K562 (cell line): ENCODE measurements around the gene CST6. TPM values are rescaled to one million over a fixed set of nuclear protein-coding genes. Genes with fewer than 3 reads are reported as not detected.

Source experiments
- ATAC-seq: fragments of 200-7000 bp; cut with Tn5 transposase; 3 replicates; pipeline ENCODE4 v1.9.1; 2020; ENCODE audit warnings: moderate library complexity
- BruUV-seq: library from RNA; stranded (reverse); fragments of 400-500 nt; replicated peaks from 2 replicates; lab custom pipeline; 2021; lab: Mats Ljungman, UMichigan
- CTCF ChIA-PET: fragments of 300-600 bp; formaldehyde crosslinking; extraction: SDS; loops from one replicate; lab custom pipeline; 2021; ENCODE audit warnings: low intra/inter-chr PET ratio; lab: Yijun Ruan, JAX
- POLR2A ChIA-PET: fragments of 300-600, 350-650 bp; sonication (Branson Sonifier 250); formaldehyde crosslinking; extraction: SDS; loops from one replicate; lab custom pipeline; 2021; ENCODE audit warnings: antibody characterized with exemption, inconsistent platforms; lab: Yijun Ruan, JAX
- DNase-seq, 4 experiments: peaks; one replicate each; pipeline versions ENCODE4 v3.0.0 to v3.0.0-alpha.2; 2011 to 2018; ENCODE audit warnings: low spot score in 3 of 4, mixed read lengths in 3 of 4; ENCODE audit errors: extremely low read depth in 1 of 4
- FAIRE-seq: peaks from 2 replicates; lab custom pipeline; 2011; peaks lifted over from hg19 to GRCh38; lab: Jason Lieb, UNC
- H2AFZ ChIP-seq: 2 replicates; pipeline ENCODE4 v1.6.0; 2011; ENCODE audit warnings: low read depth, low read length, control low read depth, inconsistent platforms
- H3K27ac ChIP-seq: fragments of 200-600 bp; 3 replicates; pipeline ENCODE4 v1.8.0; 2011; ENCODE audit warnings: low read depth, mild to moderate bottlenecking, control low read depth, inconsistent platforms, low read length, moderate library complexity, mixed read lengths; ENCODE audit errors: extremely low read depth
- H3K27me3 ChIP-seq, 2 experiments: fragments of 300-600 bp in 1 of 2; 2 replicates in 1 of 2; 3 replicates in 1 of 2; pipeline versions ENCODE4 v1.6.0 to v1.8.0; 2011; ENCODE audit warnings: inconsistent platforms in 2 of 2, low read length in 2 of 2, mild to moderate bottlenecking in 1 of 2, mixed read lengths in 1 of 2, moderate library complexity in 1 of 2; ENCODE audit not compliant: control insufficient read depth in 2 of 2, insufficient read depth in 2 of 2
- H3K36me3 ChIP-seq: fragments of 300-600 bp; 3 replicates; pipeline ENCODE4 v1.8.0; 2011; ENCODE audit warnings: mild to moderate bottlenecking, low read length, inconsistent platforms; ENCODE audit not compliant: control insufficient read depth, insufficient read depth
- H3K4me1 ChIP-seq, 2 experiments: fragments of 200-600 bp in 1 of 2; replicated peaks in 1 of 2; 2 replicates in 1 of 2; 3 replicates in 1 of 2; pipeline versions ENCODE4 v1.5.1 to v1.8.0; 2011; ENCODE audit warnings: inconsistent platforms in 2 of 2, low read length in 2 of 2, mild to moderate bottlenecking in 1 of 2, mixed read lengths in 1 of 2, moderate library complexity in 1 of 2; ENCODE audit not compliant: control insufficient read depth in 2 of 2, insufficient read depth in 2 of 2
- H3K4me2 ChIP-seq: 2 replicates; pipeline ENCODE4 v1.6.1; 2011; ENCODE audit warnings: low read length, control low read depth, inconsistent platforms, mixed read lengths; ENCODE audit not compliant: insufficient read depth
- H3K4me3 ChIP-seq: fragments of 200-600 bp; sonication (generic), shearing (Covaris generic); 2 replicates; pipeline ENCODE4 v1.5.1; 2016; ENCODE audit warnings: control low read depth, inconsistent platforms
- H3K79me2 ChIP-seq: fragments of 200-600 bp; 3 replicates; pipeline ENCODE4 v1.8.0; 2011; ENCODE audit warnings: low read length, inconsistent platforms; ENCODE audit not compliant: control insufficient read depth, insufficient read depth
- H3K9ac ChIP-seq, 2 experiments: 2 replicates each; pipeline versions ENCODE4 v1.6.0 to v1.6.1; 2011; ENCODE audit warnings: low read depth in 2 of 2, low read length in 2 of 2, control low read depth in 1 of 2, inconsistent platforms in 1 of 2, mild to moderate bottlenecking in 1 of 2, mixed read lengths in 1 of 2; ENCODE audit not compliant: insufficient read depth in 1 of 2
- H3K9me1 ChIP-seq: one replicate; pipeline ENCODE4 v1.6.0; 2011; ENCODE audit warnings: inconsistent platforms, mild to moderate bottlenecking, low read length, moderate library complexity; ENCODE audit not compliant: control insufficient read depth, insufficient read depth
- H3K9me3 ChIP-seq: replicated peaks from 2 replicates; pipeline ENCODE4 v1.5.1; 2011; ENCODE audit warnings: low read depth, low read length, inconsistent platforms; ENCODE audit not compliant: control insufficient read depth, insufficient read depth
- H4K20me1 ChIP-seq: replicated peaks from 2 replicates; pipeline ENCODE4 v1.6.1; 2011; ENCODE audit warnings: low read length, inconsistent platforms, mixed read lengths; ENCODE audit not compliant: control insufficient read depth, insufficient read depth
- CBFB ChIP-seq: sonication (generic); formaldehyde crosslinking; IDR thresholded peaks from 2 replicates; pipeline ENCODE4 v1.4.0; 2020; ENCODE audit warnings: mild to moderate bottlenecking, missing genetic modification reagents
- CBX1 ChIP-seq: sonication (generic); IDR thresholded peaks from 2 replicates; pipeline ENCODE4 v1.6.1; 2016; ENCODE audit warnings: antibody characterized with exemption, low read depth, mild to moderate bottlenecking
- E2F3 ChIP-seq: fragments of 250-450 bp; sonication (Bioruptor Pico); IDR thresholded peaks from 2 replicates; pipeline ENCODE4 v1.4.0; 2020; ENCODE audit warnings: mild to moderate bottlenecking
- E2F4 ChIP-seq: sonication (generic); formaldehyde crosslinking; IDR thresholded peaks from 2 replicates; pipeline ENCODE4 v1.8.0; 2022; ENCODE audit warnings: mild to moderate bottlenecking, low read depth, missing genetic modification reagents
- GATAD2A ChIP-seq: fragments of 450-650 bp; IDR thresholded peaks from 2 replicates; pipeline ENCODE4 v1.6.1; 2017
- GTF2E2 ChIP-seq: fragments of 200-800 bp; sonication (Bioruptor generic); IDR thresholded peaks from 2 replicates; pipeline ENCODE4 v1.6.1; 2016; ENCODE audit warnings: missing genetic modification characterization, missing compliant biosample characterization
- IRF1 ChIP-seq: sonication (generic); formaldehyde crosslinking; IDR thresholded peaks from 2 replicates; pipeline ENCODE4 v1.8.0; 2022; ENCODE audit warnings: missing genetic modification reagents, mild to moderate bottlenecking, borderline replicate concordance
- KDM2B ChIP-seq: fragments of 250-450 bp; sonication (Bioruptor Pico); IDR thresholded peaks from 2 replicates; pipeline ENCODE4 v1.8.0; 2021; ENCODE audit warnings: mild to moderate bottlenecking, moderate library complexity
- ZC3H8 ChIP-seq: fragments of 450-650 bp; IDR thresholded peaks from 2 replicates; pipeline ENCODE4 v1.6.1; 2017
- ZNF311 ChIP-seq: fragments of 250-450 bp; sonication (Bioruptor Pico); IDR thresholded peaks from 2 replicates; pipeline ENCODE4 v1.4.0; 2020; ENCODE audit warnings: mild to moderate bottlenecking, moderate library complexity
- ZNF511 ChIP-seq: sonication (generic); formaldehyde crosslinking; IDR thresholded peaks from 2 replicates; pipeline ENCODE4 v1.8.0; 2022; ENCODE audit warnings: mild to moderate bottlenecking, missing genetic modification reagents
- ZNF740 ChIP-seq, 3 experiments: fragments of 200-800 bp in 1 of 3; sonication (Bioruptor generic) in 1 of 3; sonication (generic) in 1 of 3; formaldehyde crosslinking in 1 of 3; IDR thresholded peaks; 2 replicates each; pipeline versions ENCODE4 v1.6.1 to v1.8.0; 2016 to 2022; ENCODE audit warnings: mild to moderate bottlenecking in 2 of 3, missing compliant biosample characterization in 2 of 3, missing genetic modification characterization in 2 of 3, missing genetic modification reagents in 1 of 3
- ZNF77 ChIP-seq: fragments of 250-450 bp; sonication (Bioruptor Pico); IDR thresholded peaks from 2 replicates; pipeline ENCODE4 v1.5.0; 2020
- ZNF780A ChIP-seq: fragments of 250-450 bp; sonication (Bioruptor Pico); IDR thresholded peaks from 2 replicates; pipeline ENCODE4 v1.5.0; 2021; ENCODE audit warnings: mild to moderate bottlenecking
- WGBS: fragments of 100-300 bp; shearing (Covaris generic); methylation state at CpG from one replicate; pipeline ENCODE4 v1.1.6; 2016; ENCODE audit warnings: low coverage, mixed read lengths; ENCODE audit not compliant: insufficient coverage; ENCODE audit errors: missing lambda C conversion rate; 5-methylcytosine and 5-hydroxymethylcytosine counted together
- in situ Hi-C: fragments of 300-500 bp; cut with MboI; formaldehyde crosslinking; loops from 4 replicates; pipeline ENCODE4 v1.15.0; 2018; ENCODE audit warnings: inconsistent platforms, mixed read lengths
- intact Hi-C: fragments of 100-400 bp; cut with micrococcal nuclease; formaldehyde crosslinking; loops from 2 replicates; pipeline ENCODE4 v1.14.2; 2022
- polyA plus RNA-seq, 8 experiments: library from polyadenylated mRNA; depleted of rRNA in 4 of 8; stranded (reverse) in 5 of 8; unstranded in 3 of 8; fragments of >200 nt; fragmentation: Nextera tagmentation in 2 of 8; fragmentation: Illumina TruSeq in 1 of 8; extraction: Ambion mirVana in 2 of 8; extraction: Trizol in 1 of 8; gene quantifications; 2 replicates each; pipeline versions ENCODE4 v1.2.1 to v1.2.3, GENCODE V29; 2011 to 2014; ENCODE audit warnings: inconsistent platforms in 1 of 8, missing spikeins in 1 of 8
- total RNA-seq, 7 experiments: library from RNA; depleted of rRNA in 6 of 7; stranded (reverse); fragments of >200 nt in 6 of 7; fragmentation: Illumina TruSeq in 2 of 7; extraction: Trizol in 2 of 7; gene quantifications; 2 replicates each; pipeline versions ENCODE4 v1.2.1 to v1.2.3, GENCODE V29; 2011 to 2021; ENCODE audit warnings: low replicate concordance in 1 of 7

Gene CST6
- total and polyA plus RNA-seq, 9 of the 15 experiments (the other 6 are each of a cell fraction or from before 2014, with no cell fraction given): not detected

GRCh38 chr11:66037327-66037726 is 25.5 kb downstream of the CST6 start:
- 26% methylated on average over 3 of the region's 3 CpGs for WGBS
- ChIA-PET POLR2A (interaction anchor here (1.5 to 2.1 kb wide), 2 partner anchors 11 to 15 kb away, joined by 3 to 6 read pairs; partner anchors contain the start of genes CATSPER1 and SF3B2), CTCF (no interaction called here)
- Histone ChIP-seq H3K4me2 (no peak overlapping the region), H3K27me3 (peaks cover 2 to 9% of the 10 kb centered on the region in 2 experiments; a peak in 4 of 5 replicates), H3K4me1 (no peaks in the 10 kb centered on the region), H3K27ac (no peak overlapping the region), H3K9me1 (no peaks in the 10 kb centered on the region), H2AFZ (no peak overlapping the region), H3K36me3 (no peaks in the 10 kb centered on the region), H3K79me2 (no peaks in the 10 kb centered on the region), H3K9ac (no peak overlapping the region), H3K9me3 (peaks cover 3% of the 10 kb centered on the region; the same call in 1 of the 2 replicates), H4K20me1 (no peaks in the 10 kb centered on the region), H3K4me3 (no peak overlapping the region)
- no peak for ATAC-seq
- TF ChIP-seq CBX1 (no peak), ZC3H8 (no peak), E2F3 (no peak)
- no TSS peak for BruUV-seq
- no peak for DNase-seq
- no peak for FAIRE-seq
- in situ Hi-C loops (no loop called here), intact Hi-C loops (no loop called here)

GRCh38 chr11:66039765-66040164 is 28.0 kb downstream of the CST6 start:
- no peak overlapping the region for H3K27ac ChIP-seq
- no peak for DNase-seq
- in situ Hi-C loops: no loop called here
- WGBS: 19% methylated on average over 3 of the region's 3 CpGs
- peaks cover 0 to 8% of the 10 kb centered on the region in 2 experiments; a peak in 3 of 5 replicates for H3K27me3 ChIP-seq
- H2AFZ ChIP-seq: no peak overlapping the region
- no peak overlapping the region for H3K4me2 ChIP-seq
- H3K79me2 ChIP-seq: no peaks in the 10 kb centered on the region
- BruUV-seq: no TSS peak
- POLR2A ChIA-PET: interaction anchor here (0.6 to 0.9 kb wide), 3 partner anchors 18 to 141 kb away, joined by 3 read pairs; no protein-coding TSS in a partner anchor
- H3K36me3 ChIP-seq: no peaks in the 10 kb centered on the region
- no peaks in the 10 kb centered on the region for H3K9me1 ChIP-seq
- H3K4me3 ChIP-seq: no peak overlapping the region
- intact Hi-C loops: no loop called here
- no peak overlapping the region for H3K9ac ChIP-seq
- H4K20me1 ChIP-seq: no peaks in the 10 kb centered on the region
- ATAC-seq: no peak
- no peak for FAIRE-seq
- no peaks in the 10 kb centered on the region; a peak in 1 of 5 replicates for H3K4me1 ChIP-seq
- peaks cover 3% of the 10 kb centered on the region; the same call in 1 of the 2 replicates for H3K9me3 ChIP-seq
- CTCF ChIA-PET: no interaction called here
- TF ChIP-seq ZNF780A (CRISPR knock-in tag): no peak
- no peak for TF ChIP-seq IRF1 (CRISPR knock-in tag)
- TF ChIP-seq ZNF511 (CRISPR knock-in tag): no peak
- no peak for TF ChIP-seq ZNF311 (CRISPR knock-in tag)
- TF ChIP-seq E2F4 (CRISPR knock-in tag): no peak
- no peak for TF ChIP-seq CBFB (CRISPR knock-in tag)
- no peak for TF ChIP-seq ZNF740 (CRISPR knock-in tag; IDR thresholded peaks at IDR 0.05)
- TF ChIP-seq ZNF740 (tag; IDR thresholded peaks at IDR 0.05): no peak
- TF ChIP-seq GATAD2A: no peak
- no peak for TF ChIP-seq KDM2B (CRISPR knock-in tag)
- TF ChIP-seq GTF2E2: no peak
- no peak for TF ChIP-seq ZNF77 (CRISPR knock-in tag)
